Stimulated activated CD4-positive, alpha-beta T cell treated with anti-CD3 and anti-CD28 coated beads, Interleukin-2, amount 100 ng/mL, for 48 hours (primary cell): Measurements from ENCODE around the gene NPIPA1.
A peak's percentile ranks its signal among the peaks of the same experiment; 100 is the strongest.
"Not testable (repeated sequence)": the region's sequence is repeated elsewhere in the genome, so short reads cannot be mapped to it uniquely, and the experiment has no call there.

Source experiments
- DNase-seq, 2 donors: peaks; one replicate each; pipeline ENCODE4 v3.0.0-alpha.2; 2020

NPIPA1 gene

DNA sequence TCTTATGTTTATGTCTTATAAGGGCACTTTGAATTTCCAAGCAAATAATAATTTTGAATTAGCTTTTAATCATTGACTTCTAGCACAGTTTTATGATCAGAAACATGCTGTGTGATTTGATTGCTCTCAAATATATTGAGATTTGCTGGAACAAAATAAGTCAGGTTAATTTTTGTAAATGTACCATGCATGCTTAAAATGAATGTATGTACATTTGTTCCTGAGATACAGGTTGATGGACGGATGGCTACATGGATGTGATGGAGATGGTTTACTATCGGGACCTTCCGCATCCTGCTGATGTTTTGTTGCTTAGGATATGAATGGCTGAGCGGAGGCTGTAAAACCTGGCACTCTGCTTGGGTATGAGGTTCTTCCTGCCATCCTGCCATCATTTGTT, at the start of gene NPIPA1:
TSS of gene NPIPA1 (plus strand) at position 301 of the 400 bp plus-strand sequence. CDS start at position 301, 0 bp downstream.
- not testable (repeated sequence) for DNase-seq

DNA sequence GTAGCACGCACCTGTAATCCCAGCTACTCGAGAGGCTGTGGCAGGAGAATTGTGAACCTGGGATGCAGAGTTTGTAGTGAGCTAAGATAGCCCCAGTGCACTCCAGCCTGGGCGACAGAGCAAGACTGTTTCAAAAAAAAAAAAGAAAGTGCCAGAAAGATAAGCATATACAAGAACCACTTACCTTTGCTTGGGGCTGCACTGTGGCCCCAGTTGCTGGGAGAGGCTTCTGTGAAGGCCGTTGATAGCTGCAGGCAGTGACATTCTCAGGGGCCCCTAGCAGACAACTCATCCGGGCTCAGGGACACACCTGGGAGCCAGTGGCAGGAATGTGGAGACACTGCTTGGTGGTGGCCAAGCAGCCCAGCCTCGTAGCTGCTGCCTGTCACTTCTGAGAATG, 45.1 kb upstream of the NPIPA1 start:
- DNase-seq = not testable (repeated sequence)

DNA sequence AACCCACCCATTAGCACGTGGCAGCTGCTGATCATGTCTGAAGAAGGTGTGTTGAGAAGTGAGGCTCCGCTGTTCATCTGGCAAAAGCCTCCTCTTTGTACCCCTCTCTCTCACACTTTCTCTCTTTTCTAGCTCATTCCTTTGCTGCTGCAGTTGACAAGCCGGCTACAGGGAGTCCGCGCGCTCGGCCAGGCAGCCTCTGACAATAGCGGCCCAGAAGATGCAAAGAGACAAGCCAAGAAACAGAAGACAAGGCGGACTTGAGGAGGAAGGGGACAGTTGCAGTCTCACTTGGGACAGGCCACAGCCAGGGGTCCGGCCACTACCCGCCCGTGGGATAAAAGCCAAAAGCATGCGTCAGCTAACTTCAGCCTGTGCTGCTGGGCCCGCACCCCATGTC, 41.9 kb upstream of the NPIPA1 start:
- DNase-seq = not testable (repeated sequence)

DNA sequence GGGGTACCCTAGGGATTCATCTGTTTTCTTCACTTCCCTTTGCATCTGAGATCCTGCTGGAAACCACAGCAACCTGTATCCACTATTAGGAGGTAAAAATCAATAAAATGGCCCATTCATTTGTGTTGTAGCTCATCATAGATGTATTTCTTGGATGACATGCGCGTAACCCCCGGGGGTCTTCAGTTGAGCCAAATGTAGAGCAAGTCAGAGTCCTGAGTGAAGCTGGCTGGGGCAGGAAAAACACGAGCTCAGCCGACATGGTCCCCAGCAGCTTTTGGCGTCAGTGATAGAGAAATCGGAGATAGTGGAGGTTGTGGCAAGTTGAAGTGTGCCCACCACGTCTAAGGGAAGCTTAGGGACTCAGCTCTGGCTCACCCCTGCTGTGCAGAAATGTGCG, 41.2 kb upstream of the NPIPA1 start:
- DNase-seq = not testable (repeated sequence)

DNA sequence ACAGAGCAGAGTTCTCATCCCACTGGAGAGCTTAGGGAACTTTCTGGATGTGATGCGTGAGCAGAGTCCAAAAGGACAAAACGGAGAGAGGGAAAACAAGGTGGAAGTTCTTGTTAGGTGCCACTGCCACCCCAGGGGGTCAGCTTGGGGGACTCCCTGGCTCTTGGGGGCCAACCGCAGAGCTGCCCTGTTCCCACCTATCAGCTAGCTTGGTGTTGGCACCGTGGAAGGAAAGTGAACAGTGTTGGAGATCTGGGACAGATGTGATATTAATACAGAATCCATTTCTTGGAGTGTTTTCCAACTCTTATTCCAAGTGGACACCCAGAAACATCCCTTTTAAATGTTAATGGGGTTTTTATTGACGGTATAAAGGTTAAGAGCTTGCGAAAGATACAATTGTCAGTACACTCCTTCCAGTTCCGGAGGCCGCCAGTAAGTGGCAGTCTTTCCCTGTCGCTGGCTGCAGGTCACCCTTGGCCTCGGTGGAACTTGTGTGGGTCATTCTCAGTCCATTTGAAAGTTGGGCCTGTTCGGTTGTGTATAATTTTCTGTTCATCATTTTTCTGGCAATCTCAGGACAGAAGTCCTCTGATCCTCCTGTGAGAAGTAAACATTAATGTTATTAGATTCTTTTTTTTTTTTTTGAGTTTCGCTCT, 40.1 kb upstream of the NPIPA1 start:
- DNase-seq = not testable (repeated sequence)

DNA sequence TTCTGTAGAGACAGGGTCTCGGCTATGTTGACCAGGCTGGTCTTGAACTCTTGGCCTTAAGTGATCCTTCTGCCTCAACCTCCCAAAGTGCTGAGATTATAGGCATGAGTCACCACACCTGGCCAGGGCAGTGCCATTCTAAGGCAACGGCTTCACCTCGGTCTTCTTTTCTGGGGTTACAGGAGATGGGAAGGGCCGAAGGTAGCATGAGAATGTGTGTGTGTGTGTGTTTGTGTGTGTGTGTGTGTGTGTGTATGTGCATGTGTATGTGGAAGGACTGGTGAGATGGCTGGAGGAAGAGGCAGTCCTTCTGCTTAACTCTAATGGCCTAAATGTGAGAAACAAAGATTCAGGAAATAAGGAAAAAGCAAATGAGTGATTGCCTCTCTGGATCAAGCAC, 39.1 kb upstream of the NPIPA1 start:
- not testable (repeated sequence) for DNase-seq

DNA sequence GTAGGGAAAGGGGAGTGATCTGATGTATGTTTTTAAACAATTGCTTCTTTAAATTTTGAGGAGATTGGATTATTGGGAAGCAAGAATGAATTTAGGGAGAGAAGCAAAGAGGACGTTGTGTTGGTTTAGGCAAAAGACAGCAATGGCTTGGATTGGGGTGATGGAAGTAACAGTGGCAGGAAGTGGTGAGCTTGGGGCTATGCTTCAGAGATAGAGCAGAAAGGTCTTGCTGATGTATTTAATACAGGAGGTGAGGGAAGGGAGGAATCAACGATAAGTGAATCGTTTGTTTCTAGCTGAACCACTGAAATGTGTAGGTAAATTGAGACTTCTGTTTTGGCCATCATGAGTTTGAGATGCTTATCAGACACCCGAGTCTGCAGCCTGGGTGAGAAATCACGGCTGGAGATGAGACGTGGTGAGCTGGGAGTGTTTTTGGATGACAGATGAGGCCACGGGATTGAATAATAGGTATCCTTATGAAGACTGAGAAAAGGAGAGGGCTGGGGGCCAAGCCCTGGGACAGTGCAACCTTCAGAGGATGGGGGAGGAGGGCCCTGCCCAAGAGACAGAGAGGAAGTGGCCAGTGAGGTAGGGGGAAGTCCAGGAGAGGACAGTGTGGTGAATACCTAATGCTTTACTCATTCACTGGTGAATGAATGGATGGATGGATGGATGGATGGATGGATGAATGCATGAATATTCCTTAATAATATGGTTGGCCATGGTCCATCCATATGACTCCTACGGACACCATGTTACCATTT, 33.9 kb upstream of the NPIPA1 start:
- DNase-seq = not testable (repeated sequence)

DNA sequence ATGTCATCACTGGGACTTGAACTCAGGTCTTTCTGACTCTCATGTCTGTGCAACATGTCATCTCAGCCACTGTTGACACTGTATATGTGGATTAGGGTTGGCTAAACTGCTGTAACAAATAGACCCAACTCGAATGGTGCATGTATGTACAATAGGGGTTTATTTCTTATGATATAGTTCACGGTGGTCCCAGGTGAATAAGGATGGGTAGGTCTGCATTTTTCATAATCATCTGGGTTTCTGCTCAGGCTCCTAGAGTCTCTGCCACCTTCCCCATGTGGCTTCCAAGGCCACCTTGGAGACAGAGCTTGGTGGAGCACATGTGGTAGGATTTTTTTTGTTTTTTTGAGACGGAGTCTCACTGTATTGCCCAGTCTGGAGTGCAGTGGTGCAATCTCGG, 27.5 kb upstream of the NPIPA1 start:
- DNase-seq = not testable (repeated sequence)

DNA sequence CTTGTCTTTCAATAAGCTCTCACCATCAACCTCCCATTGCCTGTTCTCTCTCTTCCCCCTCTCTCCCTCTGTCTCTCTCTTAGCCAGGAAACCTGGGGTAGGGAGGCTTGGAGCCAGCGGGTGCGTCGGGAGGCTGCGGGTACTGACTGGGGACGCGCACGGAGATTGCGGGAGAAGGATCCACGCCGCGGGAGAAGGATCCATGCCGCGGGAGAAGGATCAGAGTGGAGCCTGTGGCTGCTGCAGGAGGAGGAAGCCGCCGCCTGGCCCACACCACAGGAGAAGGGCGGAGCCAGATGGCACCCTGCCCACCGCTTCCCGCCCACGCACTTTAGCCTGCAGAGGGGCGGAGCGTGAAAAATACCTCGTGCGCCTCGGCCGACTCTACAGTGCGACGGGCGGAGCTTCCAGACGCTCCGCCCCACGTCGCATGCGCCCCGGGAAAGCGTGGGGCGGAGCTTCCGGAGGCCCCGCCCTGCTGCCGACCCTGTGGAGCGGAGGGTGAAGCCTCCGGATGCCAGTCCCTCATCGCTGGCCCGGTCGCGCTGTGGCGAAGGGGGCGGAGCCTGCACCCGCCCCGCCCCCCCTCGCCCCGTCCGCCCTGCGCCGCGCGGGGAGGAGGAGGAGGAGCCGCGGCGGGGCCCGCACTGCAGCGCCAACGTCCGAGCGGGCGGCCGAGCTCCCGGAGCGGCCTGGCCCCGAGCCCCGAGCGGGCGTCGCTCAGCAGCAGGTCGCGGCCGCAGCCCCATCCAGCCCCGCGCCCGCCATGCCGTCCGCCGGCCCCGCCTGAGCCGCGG, 26.2 kb upstream of the NPIPA1 start:
- DNase-seq = not testable (repeated sequence)

DNA sequence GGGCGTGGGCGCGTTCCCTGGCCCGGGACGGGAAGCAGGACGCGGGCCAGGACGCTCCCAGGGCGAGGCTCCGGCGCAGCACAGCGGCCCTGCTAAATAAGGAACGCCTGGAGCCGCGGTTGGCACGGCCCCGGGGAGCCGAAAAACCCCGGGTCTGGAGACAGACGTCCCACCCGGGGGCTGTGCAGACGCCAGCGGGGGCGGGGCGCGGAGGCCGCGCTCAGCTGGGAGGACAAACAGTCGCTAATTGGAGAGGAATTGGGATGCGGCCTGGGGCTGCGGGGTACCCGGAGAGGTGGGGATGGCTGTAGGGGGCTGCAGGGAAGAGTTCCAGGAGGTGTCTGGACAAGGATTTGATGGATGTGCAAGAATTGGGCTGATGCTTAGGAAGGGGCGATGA, 25.3 kb upstream of the NPIPA1 start:
- peak; percentile 35 to 37 for DNase-seq

DNA sequence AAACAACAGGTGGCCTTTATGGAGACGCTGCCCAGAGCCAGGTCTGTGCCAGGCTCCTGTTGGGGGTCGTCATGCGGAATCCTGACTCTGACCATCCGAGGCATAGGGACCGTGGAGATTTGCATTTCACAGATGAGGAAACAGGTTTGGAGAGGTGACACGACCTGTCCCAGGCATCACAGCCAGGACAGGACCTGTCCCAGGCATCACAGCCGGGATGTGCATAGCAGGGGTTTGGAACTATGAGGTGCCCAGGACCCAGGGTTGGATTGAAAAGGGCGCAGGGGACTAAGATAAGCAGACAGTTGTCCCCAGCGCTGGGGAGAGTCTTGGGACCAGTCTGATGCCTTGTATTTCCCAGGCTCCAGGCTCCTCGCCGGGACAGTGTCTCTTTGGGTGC, 24.7 kb upstream of the NPIPA1 start:
- DNase-seq = not testable (repeated sequence)

DNA sequence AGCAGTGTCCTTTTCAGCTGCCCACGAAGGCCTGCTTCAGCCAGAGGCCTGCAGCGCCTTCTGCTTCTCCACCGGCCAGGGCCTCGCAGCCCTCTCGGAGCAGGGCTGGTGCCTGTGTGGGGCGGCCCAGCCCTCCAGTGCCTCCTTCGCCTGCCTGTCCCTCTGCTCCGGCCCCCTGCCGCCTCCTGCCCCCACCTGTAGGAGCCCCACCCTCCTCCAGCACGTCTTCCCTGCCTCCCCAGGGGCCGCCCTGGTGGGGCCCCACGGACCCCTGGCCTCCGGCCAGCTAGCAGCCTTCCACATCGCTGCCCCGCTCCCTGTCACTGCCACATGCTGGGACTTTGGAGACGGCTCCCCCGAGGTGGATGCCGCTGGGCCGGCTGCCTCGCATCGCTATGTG, 18.7 kb upstream of the NPIPA1 start:
- DNase-seq = not testable (repeated sequence)

DNA sequence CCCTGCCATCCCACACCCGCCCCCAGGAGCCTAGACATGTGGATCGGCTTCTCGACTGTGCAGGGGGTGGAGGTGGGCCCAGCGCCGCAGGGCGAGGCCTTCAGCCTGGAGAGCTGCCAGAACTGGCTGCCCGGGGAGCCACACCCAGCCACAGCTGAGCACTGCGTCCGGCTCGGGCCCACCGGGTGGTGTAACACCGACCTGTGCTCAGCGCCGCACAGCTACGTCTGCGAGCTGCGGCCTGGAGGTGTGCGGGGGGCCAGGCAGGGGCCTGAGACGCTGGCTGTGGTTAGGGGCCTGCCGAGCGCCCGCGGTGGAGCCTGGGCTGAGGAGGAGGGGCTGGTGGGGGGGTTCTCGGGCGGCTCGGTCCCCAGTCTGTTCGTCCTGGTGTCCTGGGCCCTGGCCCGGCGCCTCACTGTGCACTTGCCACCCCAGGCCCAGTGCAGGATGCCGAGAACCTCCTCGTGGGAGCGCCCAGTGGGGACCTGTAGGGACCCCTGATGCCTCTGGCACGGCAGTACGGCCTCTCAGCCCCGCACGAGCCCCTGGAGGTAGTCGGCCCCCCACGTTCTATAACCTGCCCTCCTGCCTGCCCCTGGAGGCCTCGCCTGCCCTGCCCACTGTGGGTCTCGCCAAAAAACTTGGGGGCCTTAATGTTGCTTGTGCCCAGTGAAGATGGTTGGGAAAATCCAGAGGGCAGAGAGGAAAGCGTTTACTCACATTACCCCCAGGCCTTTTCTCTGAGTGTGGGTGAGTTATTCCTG, 17.2 kb upstream of the NPIPA1 start:
- not testable (repeated sequence) for DNase-seq

DNA sequence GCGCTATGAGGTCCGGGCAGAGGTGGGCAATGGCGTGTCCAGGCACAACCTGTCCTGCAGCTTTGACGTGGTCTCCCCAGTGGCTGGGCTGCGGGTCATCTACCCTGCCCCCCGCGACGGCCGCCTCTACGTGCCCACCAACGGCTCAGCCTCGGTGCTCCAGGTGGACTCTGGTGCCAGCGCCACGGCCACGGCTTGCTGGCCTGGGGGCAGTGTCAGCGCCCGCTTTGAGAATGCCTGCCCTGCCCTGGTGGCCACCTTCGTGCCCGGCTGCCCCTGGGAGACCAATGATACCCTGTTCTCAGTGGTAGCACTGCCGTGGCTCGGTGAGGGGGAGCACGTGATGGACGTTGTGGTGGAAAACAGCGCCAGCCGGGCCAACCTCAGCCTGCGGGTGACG, 15.0 kb upstream of the NPIPA1 start:
- not testable (repeated sequence) for DNase-seq

DNA sequence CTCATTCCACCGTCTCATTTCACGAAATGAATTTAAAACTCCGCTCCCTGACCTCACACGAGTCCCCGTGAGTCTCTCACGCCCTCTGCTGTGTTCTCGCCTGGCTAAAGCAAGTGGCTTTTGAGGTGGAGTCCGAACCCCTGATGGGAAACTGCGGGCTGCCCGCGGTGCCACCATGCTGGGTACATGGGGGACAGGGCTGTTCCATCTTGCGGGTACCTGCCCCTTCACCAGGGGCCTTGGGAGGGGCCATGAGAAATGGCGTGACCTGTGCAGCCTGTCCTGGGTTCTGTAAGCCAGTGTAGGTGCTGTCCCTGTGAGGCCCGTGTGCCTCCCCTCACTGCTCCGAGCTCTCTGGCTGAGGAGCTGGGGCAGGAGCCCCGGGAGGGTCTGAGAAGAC, 14.3 kb upstream of the NPIPA1 start:
- DNase-seq = not testable (repeated sequence)

DNA sequence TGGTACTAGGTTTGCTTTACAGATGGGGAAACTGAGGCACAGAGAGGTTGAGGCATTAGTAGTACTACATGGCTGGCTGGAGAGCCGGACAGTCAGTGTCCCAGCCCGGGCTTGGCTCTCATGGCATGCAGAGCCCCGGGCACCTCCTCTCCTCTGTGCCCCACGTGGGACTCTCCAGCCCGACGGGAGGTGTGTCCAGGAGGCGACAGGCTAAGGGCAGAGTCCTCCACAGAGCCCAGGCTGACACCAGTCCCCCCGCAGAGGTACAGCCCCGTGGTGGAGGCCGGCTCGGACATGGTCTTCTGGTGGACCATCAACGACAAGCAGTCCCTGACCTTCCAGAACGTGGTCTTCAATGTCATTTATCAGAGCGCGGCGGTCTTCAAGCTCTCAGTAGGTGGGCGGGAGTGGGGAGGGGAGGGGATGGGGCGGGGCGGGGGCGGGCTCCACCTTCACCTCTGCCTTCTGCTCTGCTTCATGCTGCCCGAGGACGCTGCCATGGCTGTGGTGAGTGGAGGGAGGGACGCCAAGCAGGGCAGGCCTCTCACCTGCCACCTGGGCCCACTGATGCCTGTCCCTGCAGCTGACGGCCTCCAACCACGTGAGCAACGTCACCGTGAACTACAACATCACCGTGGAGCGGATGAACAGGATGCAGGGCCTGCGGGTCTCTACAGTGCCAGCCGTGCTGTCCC, 13.7 kb upstream of the NPIPA1 start:
- not testable (repeated sequence) for DNase-seq

DNA sequence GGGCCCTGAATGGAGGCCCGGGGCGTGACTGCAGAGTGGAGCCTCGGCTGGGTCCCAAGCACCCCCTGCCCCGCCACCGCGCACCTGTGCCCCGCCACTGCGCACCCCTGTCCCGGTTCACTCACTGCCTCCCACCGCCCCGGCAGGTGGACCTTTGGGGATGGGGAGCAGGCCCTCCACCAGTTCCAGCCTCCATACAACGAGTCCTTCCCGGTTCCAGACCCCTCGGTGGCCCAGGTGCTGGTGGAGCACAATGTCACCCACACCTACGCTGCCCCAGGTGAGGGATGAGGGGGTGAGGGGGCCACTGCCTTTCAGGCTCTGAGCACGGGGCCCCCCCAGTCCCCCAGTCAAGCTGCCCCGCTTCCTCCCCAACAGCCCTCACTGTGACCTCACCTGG, 12.9 kb upstream of the NPIPA1 start:
- not testable (repeated sequence) for DNase-seq

DNA sequence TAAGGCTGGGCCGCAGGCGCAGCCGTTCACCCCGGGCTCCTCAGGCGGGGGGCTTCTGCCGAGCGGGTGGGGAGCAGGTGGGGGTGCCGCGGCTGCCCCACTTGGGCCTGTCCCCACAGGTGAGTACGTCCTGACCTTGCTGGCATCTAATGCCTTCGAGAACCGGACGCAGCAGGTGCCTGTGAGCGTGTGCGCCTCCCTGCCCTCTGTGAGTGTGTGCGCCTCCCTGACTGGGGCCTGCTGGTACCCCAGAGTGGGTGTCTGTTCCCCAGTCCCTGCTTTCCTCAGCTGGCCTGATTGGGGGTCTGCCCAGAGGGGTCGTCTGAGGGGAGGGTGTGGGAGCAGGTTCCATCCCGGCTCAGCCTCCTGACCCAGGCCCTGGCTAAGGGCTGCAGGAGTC, 12.3 kb upstream of the NPIPA1 start:
- not testable (repeated sequence) for DNase-seq

DNA sequence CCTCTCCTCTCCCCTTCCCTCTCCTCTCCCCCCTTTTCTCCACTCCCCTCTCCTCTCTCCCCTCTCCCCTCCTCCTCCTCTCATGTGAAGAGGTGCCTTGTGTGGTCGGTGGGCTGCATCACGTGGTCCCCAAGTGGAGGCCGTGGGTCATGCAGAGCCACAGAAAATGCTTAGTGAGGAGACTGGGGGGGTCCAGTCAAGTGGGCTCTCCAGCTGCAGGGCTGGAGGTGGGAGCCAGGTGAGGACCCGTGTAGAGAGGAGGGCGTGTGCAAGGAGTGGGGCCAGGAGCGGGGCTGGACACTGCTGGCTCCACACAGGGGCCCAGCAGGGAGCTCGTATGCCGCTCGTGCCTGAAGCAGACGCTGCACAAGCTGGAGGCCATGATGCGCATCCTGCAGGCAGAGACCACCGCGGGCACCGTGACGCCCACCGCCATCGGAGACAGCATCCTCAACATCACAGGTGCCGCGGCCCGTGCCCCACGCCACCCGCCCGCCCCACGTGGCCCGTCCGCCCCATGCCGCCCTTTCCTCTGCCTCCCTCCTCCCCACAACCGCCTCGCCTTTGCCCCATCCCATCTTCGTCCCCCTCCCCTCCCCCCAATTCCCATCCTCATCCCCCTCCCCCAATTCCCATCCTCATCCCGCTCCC, 9.1 kb upstream of the NPIPA1 start:
- DNase-seq = not testable (repeated sequence)

DNA sequence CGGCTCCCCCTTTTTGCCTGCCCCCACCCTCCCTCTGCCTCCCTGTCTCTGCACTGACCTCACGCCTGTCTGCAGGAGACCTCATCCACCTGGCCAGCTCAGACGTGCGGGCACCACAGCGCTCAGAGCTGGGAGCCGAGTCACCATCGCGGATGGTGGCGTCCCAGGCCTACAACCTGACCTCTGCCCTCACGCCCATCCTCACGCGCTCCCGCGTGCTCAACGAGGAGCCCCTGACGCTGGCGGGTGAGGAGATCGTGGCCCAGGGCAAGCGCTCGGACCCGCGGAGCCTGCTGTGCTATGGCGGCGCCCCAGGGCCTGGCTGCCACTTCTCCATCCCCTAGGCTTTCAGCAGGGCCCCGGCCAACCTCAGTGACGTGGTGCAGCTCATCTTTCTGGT, 8.1 kb upstream of the NPIPA1 start:
- not testable (repeated sequence) for DNase-seq

DNA sequence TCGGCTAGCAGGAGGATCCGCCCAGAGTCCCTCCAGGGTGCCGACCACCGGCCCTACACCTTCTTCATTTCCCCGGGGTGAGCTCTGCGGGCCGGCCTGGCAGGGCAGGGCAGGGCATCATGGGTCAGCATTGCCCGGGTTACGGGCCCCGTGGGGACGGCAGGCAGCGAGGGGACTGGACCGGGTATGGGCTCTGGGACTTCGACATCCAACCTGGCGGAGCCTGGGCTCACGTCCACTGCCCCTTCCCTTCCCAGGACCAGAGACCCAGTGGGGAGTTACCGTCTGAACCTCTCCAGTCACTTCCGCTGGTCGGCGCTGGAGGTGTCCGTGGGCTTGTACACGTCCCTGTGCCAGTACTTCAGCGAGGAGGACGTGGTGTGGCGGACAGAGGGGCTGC, 7.0 kb upstream of the NPIPA1 start:
- DNase-seq = not testable (repeated sequence)
